ENCODE measurements around the gene LAMA5. TPM values are rescaled to one million over a fixed set of nuclear protein-coding genes. Genes with fewer than 3 reads are reported as not detected.

Gene LAMA5
- total RNA-seq, 1 experiment from 2014 or later = 29.7 TPM

DNA sequence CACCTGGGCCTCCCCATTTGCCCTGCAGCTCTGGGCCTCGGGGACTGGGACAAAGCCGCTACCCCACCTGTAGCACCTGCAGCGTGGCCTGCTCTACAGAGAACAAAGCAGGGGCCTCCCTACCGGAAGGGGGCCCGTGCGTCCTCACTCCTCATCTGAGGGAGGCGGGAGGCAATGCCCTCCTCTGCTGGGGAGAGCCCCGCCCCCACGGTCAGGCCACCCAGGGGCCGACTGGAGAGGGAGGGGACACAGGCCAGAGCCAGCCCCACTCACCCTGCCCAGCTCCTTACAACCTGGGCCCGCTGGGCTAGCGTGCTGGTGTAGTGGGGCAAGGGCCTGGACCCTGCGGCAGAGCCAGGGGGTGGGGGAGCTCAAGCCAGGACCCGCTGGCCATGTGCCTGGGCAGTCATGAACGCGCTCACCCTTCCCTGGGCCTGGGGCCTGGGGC, 8.0 kb downstream of the LAMA5 start:
- DNase-seq (ENCODE audit: low read depth) = no peak

DNA sequence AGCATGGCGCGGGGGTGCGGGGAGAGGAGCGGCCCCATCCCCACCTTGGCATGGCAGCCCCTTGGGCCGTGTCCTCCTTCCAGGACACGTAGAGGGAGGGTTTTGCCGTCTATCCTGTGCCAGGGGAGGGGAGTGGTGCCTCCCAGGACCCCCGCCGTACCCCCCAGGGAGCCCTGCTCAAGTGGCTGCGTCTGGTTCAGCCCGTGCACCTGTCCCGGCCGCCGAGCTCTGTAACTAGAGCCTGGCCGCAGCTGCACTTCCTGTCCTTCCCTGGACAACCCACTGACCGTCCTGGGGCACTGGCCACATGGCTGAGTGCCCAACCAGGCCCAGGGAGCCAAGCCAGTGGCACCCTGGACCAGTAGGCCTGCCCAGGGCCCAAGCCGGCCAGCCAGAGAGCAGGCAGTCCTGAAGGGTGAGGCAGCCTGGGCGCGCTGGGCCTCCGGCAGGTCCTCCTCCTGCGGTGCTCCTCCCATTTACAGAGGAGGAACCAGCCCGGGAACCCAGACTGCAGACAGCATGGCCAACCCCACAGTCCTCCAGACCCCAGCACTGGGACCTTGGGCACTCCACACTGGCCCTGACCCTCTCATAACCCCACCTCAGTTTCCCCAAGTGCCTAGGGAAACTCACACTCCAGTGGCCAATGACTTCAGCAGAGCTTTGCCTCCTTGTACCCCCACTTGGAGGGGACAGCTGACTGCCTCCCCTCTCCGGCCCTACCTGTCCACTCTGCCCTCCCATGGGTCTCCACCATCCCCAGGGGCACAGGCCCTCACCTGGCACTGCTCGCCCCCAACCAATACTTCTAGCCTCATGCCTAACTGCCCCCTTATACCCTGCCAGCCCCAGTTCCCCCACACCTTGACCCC, 8.7 kb downstream of the LAMA5 start:
- peak; percentile 96 for DNase-seq (ENCODE audit: low read depth)

GRCh38 chr20:62357681-62358080, 9.4 kb downstream of the LAMA5 start:
- no peak for DNase-seq (ENCODE audit: low read depth)

DNA sequence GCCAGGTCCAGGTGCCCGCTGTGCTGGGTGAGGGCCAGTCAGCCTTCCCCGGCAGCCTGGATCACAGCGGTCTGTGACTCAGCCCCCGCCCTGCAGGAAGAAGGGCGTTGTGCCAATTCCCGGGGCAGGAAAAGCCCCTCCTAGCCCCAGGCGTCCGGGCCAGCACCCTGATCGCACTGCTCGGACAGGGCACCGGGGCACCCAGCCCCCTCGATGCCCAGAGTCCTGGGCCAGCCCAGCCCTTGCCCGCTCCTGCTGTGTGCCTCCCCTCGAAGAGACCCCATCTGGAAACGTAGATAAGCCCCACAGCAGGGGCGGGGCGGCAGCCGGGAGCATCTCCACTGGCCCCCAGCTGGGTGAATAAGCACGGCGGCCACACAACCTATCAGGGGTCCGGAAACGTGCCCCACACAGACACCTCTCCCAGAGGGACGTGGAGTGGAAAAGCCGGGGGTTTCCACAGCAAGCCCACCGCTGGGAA, 9.9 kb downstream of the LAMA5 start:
- peak; percentile 85 for DNase-seq (ENCODE audit: low read depth)

DNA sequence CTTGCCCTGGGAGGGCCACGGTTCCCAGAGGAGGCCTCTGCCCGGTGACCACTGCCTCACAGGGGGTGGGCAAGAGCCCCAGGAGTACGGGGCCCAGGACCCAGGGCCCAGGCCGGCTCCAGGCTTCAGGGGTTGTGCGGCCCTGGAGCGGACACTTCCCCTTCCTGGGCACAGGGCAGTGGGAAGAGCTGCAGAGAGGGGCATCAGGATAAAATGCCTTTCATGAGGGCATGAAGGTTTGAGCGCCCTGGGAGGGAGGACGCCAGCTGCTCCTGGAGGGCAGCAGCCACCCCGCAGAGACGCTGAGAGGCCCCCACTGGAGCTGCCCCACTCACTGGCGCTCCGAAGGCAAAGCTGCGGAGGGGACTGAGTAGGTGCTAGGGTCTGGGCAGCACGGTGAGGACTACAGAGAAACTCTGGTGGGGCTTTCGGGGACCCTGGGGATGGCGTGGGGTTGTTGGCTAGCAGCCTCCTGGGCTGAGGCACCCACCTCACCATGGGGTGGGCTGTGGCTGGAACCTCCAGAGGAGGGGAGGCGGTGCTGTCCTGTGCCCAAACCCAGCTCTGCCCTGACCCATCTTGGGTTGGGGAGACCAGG, 10.4 kb downstream of the LAMA5 start:
- DNase-seq (ENCODE audit: low read depth) = no peak

DNA sequence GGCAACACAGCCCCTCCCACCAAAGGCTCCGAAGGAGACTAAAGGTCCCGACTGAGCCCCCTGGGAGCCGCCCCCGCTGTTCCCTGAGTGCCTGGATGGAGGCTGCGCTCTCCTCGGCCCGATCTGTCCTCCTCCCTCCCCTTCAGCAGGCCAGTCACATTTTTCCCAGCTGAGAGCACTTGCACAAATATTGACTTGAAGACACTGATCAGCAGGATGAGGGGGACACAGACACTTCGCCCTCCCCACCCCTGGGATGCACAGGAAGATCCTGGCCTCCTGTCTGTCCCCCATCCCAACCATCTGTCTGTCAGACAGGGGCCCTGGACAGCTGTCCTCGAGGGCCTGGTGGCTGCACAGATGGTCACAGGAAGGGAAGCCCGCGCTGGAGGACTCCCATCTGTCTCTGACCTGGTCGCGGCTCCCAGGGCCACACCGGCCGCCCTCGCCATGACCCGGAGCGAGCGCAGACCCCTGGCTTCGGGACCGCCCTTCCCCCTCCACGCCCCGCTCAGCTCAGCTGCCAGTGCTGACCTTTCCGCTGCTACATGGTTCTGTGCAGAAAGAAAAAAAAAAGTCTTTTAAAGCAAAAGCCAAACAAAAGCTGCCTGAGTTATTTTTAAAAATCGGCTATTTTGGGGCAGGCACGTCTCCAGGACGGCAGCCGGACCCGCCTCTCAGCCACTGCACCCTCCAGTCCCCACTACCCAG, 11.1 kb downstream of the LAMA5 start:
- DNase-seq (ENCODE audit: low read depth) = no peak

DNA sequence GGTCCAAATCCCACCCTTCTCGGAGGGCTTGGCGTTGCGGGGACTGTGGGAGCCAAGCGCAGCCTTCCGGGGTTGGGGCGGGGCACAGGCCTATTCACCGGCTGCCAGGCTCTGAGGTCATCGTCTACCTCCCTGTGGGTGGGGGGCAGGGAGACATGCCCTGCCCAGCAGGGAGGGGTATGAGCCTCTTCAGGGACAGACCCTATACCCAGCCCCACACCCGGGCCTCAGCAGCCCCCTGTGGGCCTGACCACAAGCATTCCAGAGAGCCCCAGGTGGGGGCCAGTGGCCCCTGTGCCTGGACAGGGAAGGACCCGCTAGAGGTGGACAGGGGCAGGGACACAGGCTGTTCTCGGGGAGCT, 11.6 kb downstream of the LAMA5 start:
- DNase-seq (ENCODE audit: low read depth) = no peak

DNA sequence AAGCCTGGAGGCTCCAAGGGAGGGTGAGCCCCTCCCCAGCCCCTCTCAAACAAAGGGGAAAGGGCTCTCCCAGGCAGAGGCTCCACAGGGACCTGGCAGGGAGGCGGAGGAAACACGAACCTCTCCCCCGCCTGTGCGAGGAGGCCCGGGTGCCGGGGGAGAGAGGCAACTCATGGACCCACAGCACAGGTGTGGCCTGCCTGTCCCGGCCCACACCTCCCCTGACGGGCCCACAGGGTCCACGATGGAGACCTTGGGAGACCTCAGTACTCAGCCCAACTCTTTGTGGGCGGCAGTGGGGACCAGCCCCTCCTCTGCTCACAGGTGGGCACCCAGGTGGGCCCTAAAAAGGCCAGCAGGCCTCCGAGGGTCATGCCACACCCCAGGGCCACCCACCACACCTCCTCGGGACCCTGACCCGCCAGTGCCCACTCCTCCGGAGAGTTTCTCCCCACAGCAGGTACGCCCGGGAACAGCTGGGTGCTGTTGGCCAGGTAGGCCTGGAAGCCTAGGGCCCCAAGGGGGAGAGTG, 12.2 kb downstream of the LAMA5 start:
- no peak for DNase-seq (ENCODE audit: low read depth)

GRCh38 chr20:62354031-62354808, 12.9 kb downstream of the LAMA5 start:
- DNase-seq (ENCODE audit: low read depth) = no peak

DNA sequence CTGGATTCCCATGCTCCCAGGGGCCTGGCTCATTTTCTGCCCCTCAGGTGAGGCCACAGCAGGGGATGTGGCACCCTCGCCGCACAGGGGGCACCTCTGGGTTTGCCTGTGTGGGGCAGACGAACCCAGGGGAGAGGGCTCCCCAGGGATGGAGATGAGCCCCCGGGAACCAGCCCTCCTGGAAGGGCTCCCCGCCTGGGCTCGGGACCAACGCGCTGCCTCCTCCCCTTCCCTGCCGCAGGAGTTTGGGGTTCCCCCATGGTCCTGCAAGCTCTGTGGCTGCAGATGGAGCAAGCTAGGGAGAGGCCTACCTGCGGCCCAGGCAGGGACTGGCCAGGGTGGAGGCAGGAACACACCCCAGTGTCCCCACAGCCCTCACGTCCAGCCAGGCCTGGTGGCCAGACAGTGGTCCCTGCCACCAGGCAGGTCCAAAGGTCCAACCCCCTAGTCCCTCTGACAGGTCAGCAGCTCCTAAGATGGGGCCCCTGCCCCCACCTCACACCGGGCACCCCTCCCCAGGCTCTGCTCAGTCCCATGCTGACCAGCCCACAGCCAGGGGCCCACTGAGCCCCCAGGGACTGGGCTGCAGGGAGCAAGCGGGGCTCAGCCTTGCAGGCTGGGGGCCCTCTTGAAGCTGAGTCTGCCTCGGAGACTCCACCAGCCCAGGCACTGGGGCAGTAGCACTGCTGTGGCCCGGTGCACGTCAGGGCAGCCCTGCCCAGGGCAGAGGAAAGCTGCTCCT, 13.7 kb downstream of the LAMA5 start:
- DNase-seq (ENCODE audit: low read depth) = no peak

DNA sequence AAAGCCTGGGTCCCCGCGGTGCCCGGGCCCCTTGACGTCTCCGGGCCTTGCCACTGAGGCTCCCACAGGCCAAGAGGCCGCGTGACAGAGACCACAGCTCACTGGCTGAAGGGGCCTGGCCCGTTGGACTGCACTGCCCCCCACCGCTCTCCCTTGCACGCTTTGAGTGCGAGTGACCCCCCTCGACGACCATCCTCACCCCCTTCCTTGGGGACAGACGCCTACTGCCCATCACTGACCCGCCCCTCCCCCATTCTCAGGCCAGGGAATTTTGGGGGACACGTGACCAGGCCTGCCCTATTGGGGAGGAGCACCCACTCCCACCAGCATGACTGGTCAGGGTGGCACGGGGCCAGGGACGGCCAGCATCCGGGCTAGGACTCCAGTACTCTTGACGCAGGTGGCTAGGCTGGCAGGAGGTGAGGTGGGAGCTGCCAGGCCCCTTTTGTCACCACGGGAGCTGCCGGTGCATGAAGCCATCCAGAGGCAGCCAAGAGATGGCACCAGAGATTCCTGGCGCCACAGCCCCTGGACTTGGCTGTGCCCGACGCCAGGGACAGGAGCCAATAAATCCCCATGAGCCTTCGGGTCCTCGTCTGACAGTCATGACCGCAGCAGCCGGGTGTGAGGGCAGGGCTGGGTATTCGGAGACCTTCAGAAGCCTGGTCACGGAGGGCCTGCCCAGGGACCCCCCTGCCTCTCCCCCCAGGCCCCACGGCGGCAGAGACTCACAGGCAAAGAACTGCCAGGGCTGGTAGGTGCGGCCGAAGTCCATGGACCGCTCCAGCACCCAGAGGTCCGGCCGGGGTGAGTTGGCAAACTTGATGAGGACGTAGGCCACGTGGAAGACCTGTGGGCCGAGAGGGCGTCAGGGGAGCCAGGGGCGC, 14.5 kb downstream of the LAMA5 start:
- DNase-seq (ENCODE audit: low read depth) = peak; percentile 82

DNA sequence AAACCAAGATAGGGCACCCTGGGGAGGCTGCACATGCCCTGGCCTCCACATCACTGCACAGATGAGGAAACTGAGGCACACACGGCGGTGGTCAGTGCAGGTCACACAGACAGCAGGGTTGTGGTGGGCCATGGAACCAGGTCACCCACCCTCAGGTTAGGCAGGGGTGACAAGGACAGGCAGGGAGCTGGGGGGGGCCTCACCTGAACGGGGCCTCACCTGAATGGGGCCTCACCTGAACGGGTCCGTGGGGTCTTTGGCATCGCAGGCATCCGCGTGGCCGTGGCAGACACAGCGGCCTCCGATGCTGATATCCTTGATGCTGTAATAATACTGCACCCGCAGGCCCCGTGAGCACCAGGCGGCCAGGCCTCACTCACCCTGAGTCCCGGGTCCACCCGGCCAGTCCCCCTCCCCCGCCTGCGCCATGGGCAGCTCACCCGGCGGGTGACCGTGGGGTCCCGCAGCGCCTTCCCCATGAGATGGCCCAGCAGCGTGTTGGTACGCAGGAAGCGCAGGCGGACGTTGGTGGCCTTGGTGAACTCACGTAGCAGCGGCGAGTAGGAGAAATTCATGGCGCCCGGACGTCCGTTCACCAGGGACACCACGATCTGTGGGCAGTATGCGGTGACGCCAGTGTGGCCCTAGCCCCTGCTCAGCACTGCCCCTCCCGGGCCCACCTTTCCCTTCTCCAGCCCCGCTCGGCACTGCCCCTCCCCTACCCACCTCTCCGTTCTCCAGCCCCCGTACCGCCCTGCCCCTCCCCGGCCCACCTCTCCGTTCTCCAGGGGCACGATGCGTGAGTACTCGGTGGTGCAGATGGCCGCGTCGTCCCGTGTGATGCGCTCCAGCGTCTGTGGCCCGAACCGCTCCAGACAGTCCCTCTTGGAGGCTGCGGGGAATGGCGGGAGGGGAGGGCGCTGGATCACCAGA, 15.4 kb downstream of the LAMA5 start:
- no peak for DNase-seq (ENCODE audit: low read depth)

- no peak for DNase-seq (ENCODE audit: low read depth)
Observed at GRCh38 chr20:62350629-62351422, 16.3 kb downstream of the LAMA5 start.

GRCh38 chr20:62350098-62350628, 16.9 kb downstream of the LAMA5 start:
- peak; percentile 78 for DNase-seq (ENCODE audit: low read depth)

DNA sequence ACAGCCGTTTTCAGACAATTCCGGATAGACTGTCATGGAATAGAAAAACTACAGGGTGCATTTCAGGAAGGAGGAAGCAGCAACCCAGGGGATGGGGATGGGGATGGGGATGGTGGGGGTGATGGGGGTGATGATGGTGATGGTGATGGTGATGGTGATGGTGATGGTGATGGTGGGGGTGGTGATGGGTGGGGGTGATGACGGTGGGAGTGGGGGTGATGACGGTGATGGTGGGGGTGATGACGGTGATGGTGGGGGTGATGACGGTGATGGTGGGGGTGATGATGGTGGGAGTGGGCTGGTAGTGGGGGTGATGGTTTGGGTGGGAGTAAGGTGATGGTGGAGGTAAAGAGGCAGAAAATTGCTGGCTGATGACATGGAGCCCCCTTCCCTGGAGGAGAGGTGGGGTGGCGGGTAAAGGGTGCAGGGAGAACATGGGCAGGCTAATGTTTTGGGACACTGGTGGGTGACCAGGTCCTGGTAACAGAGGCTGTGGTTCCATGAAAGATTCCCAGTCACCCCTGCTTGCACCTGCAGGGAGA, 17.5 kb downstream of the LAMA5 start:
- DNase-seq (ENCODE audit: low read depth) = no peak

GRCh38 chr20:62348604-62349003, 18.5 kb downstream of the LAMA5 start:
- no peak for DNase-seq (ENCODE audit: low read depth)

DNA sequence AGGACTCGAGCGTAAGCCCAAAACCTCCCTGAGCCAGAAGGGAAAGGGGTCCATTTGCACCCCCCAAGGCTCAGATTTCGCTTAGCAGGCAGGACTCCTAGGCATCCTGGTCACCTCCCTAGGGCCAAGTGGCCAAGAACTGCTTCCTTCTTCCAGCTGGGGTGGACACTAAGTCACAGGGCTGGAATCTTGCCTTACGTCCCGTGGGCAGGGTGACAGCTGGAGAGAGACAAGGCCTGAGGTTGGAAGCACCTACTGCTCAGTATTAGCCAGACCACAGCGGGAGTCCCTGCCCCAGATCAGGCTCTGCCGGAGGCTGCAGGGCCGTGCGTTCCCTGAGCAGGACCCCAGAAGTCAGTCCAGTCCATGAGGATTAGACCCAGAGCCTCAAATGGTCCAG, 19.7 kb downstream of the LAMA5 start:
- DNase-seq (ENCODE audit: low read depth) = no peak

DNA sequence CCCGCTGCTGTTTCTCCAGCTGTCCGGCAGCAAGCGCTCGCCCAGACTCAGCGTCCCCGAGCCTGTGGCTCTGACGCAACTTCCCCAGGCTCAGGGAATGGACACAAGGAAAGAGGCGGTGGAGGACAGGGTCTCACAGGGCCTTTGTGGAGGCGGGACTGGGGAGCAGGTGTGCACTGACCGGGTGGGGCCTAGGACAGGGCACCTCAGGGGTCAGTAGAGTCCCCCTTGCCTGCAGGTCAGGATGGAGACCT, 20.0 kb downstream of the LAMA5 start:
- no peak for DNase-seq (ENCODE audit: low read depth)

Measured in M059J (cell line).